Caco-2 (cell line): ENCODE results near the gene CFAP52. TPM values are rescaled to one million over a fixed set of nuclear protein-coding genes. Genes with fewer than 3 reads are reported as not detected.

Experiments used
- BruUV-seq: library from RNA; stranded (reverse); fragments of 400-500 nt; replicated peaks from 2 replicates; lab custom pipeline; 2021; lab: Mats Ljungman, UMichigan
- CTCF ChIA-PET: fragments of 300-600 bp; sonication (Branson Sonifier 250); formaldehyde crosslinking; loops from one replicate; lab custom pipeline; 2022; ENCODE audit warnings: antibody characterized with exemption; lab: Charles Lee
- POLR2A ChIA-PET: fragments of 300-600 bp; sonication (Branson Sonifier 250); formaldehyde crosslinking; loops from one replicate; lab custom pipeline; 2022; ENCODE audit warnings: antibody characterized with exemption; lab: Charles Lee
- DNase-seq, 2 experiments: peaks; one replicate each; pipeline versions ENCODE4 v3.0.0 to v3.0.0-alpha.2; 2020 to 2022
- H3K27me3 ChIP-seq: replicated peaks from 2 replicates; pipeline ENCODE4 v1.6.0; 2011; ENCODE audit warnings: low read length; ENCODE audit not compliant: control insufficient read depth, insufficient read depth
- H3K36me3 ChIP-seq: 2 replicates; pipeline ENCODE4 v1.5.1; 2011; ENCODE audit warnings: low read length; ENCODE audit not compliant: control insufficient read depth, insufficient read depth
- H3K4me1 ChIP-seq: fragments of 250-450 bp; sonication (Bioruptor Pico); 2 replicates; pipeline ENCODE4 v1.5.1; 2020; ENCODE audit warnings: mild to moderate bottlenecking
- H3K4me3 ChIP-seq: 2 replicates; pipeline ENCODE4 v1.5.1; 2011; ENCODE audit warnings: low read depth, mild to moderate bottlenecking, control low read depth, low read length
- H3K9me3 ChIP-seq: fragments of 250-450 bp; sonication (Bioruptor Pico); 2 replicates; pipeline ENCODE4 v1.5.1; 2020; ENCODE audit warnings: mild to moderate bottlenecking, moderate library complexity
- H3K27ac Mint-ChIP-seq: one replicate; pipeline ENCODE4 v1.8.0; 2022; ENCODE audit warnings: mixed read lengths; ENCODE audit not compliant: unreplicated experiment
- H3K27me3 Mint-ChIP-seq: one replicate; pipeline ENCODE4 v1.8.0; 2022; ENCODE audit warnings: mixed read lengths; ENCODE audit not compliant: insufficient read depth, unreplicated experiment
- H3K36me3 Mint-ChIP-seq: one replicate; pipeline ENCODE4 v1.8.0; 2022; ENCODE audit warnings: mild to moderate bottlenecking, mixed read lengths; ENCODE audit not compliant: insufficient read depth, unreplicated experiment
- H3K4me1 Mint-ChIP-seq: one replicate; pipeline ENCODE4 v1.8.0; 2022; ENCODE audit warnings: low read depth, mixed read lengths; ENCODE audit not compliant: unreplicated experiment
- H3K4me3 Mint-ChIP-seq: one replicate; pipeline ENCODE4 v1.8.0; 2022; ENCODE audit warnings: mild to moderate bottlenecking, moderate library complexity, mixed read lengths; ENCODE audit not compliant: unreplicated experiment
- H3K9me3 Mint-ChIP-seq: one replicate; pipeline ENCODE4 v1.8.0; 2022; ENCODE audit warnings: mixed read lengths; ENCODE audit not compliant: unreplicated experiment
- CTCF ChIP-seq, 2 experiments: fragments of 200-600 bp in 1 of 2; IDR thresholded peaks; 1 replicate in 1 of 2; 2 replicates in 1 of 2; pipeline versions ENCODE4 v1.5.1 to v1.8.0; 2011 to 2022; ENCODE audit warnings: antibody characterized with exemption in 1 of 2, control low read depth in 1 of 2, inconsistent platforms in 1 of 2, low read depth in 1 of 2, low read length in 1 of 2, mild to moderate bottlenecking in 1 of 2, moderate library complexity in 1 of 2; ENCODE audit not compliant: insufficient read depth in 1 of 2, severe bottlenecking in 1 of 2, unreplicated experiment in 1 of 2
- intact Hi-C: fragments of 100-400 bp; cut with micrococcal nuclease; formaldehyde crosslinking; loops from one replicate; pipeline ENCODE4 v1.10.0; 2022; ENCODE audit not compliant: unreplicated experiment
- total RNA-seq: library from RNA; stranded (reverse); gene quantifications from 2 replicates; pipeline ENCODE4 v1.2.3, GENCODE V29; 2022

CFAP52 gene
- total RNA-seq, 1 experiment from 2014 or later, result not detected

GRCh38 chr17:9668517-9668916, 92.1 kb downstream of the CFAP52 start:
- H3K9me3 ChIP-seq, result no peaks in the 10 kb centered on the region
- no peaks in the 10 kb centered on the region for H3K36me3 ChIP-seq
- intact Hi-C loops, result no loop called here
- no peak for DNase-seq
- H3K27ac Mint-ChIP-seq, result no peak overlapping the region
- H3K27me3 Mint-ChIP-seq, result no peaks in the 10 kb centered on the region
- no peaks in the 10 kb centered on the region for H3K27me3 ChIP-seq
- peaks cover 30% of the 10 kb centered on the region for H3K36me3 Mint-ChIP-seq
- H3K4me3 ChIP-seq, result no peak overlapping the region
- H3K4me1 Mint-ChIP-seq, result peaks cover 22% of the 10 kb centered on the region
- H3K9me3 Mint-ChIP-seq, result peaks cover 10% of the 10 kb centered on the region
- ChIA-PET POLR2A (no interaction called here), CTCF (no interaction called here)
- no peak for TF ChIP-seq CTCF (IDR thresholded peaks at IDR 0.05; ENCODE audit: insufficient read depth in 1 of 2, low read depth in 1 of 2, low read length in 1 of 2, severe bottlenecking in 1 of 2, unreplicated experiment in 1 of 2)
- no peak overlapping the region for H3K4me3 Mint-ChIP-seq
- no TSS peak for BruUV-seq
- H3K4me1 ChIP-seq, result peaks cover 5% of the 10 kb centered on the region; the same call in 1 of the 2 replicates

- H3K9me3 ChIP-seq, result no peaks in the 10 kb centered on the region
- Mint-ChIP-seq H3K27me3 (no peaks in the 10 kb centered on the region), H3K4me1 (peaks cover 22% of the 10 kb centered on the region), H3K27ac (peak overlapping the region; percentile 85), H3K36me3 (peaks cover 35% of the 10 kb centered on the region), H3K9me3 (peaks cover 1% of the 10 kb centered on the region), H3K4me3 (peak overlapping the region; percentile 71)
- DNase-seq, result peak; percentile 49 to 70
- CTCF ChIA-PET, result interaction anchor here (0.9 kb wide), 1 partner anchor 24 kb away, joined by 3 read pairs; the partner anchor contains the start of gene USP43
- no peaks in the 10 kb centered on the region for H3K27me3 ChIP-seq
- POLR2A ChIA-PET, result interaction anchor here (0.6 kb wide), 1 partner anchor 21 kb away, joined by 5 read pairs; no protein-coding TSS in a partner anchor
- no peak for TF ChIP-seq CTCF (IDR thresholded peaks at IDR 0.05; ENCODE audit: insufficient read depth in 1 of 2, low read depth in 1 of 2, low read length in 1 of 2, severe bottlenecking in 1 of 2, unreplicated experiment in 1 of 2)
- no peak overlapping the region for H3K4me3 ChIP-seq
- intact Hi-C loops, result no loop called here
- peaks cover 5% of the 10 kb centered on the region; the same call in 1 of the 2 replicates for H3K4me1 ChIP-seq
- no peaks in the 10 kb centered on the region for H3K36me3 ChIP-seq
- no TSS peak for BruUV-seq
Observed at GRCh38 chr17:9669551-9670008, 93.1 kb downstream of the CFAP52 start.

GRCh38 chr17:9670596-9670995, 94.2 kb downstream of the CFAP52 start:
- Histone ChIP-seq H3K4me3 (no peak overlapping the region), H3K36me3 (no peaks in the 10 kb centered on the region), H3K9me3 (no peaks in the 10 kb centered on the region), H3K27me3 (no peaks in the 10 kb centered on the region), H3K4me1 (peaks cover 5% of the 10 kb centered on the region; the same call in 1 of the 2 replicates)
- Mint-ChIP-seq H3K4me1 (peaks cover 22% of the 10 kb centered on the region), H3K27ac (no peak overlapping the region), H3K4me3 (peak overlapping the region; percentile 71), H3K36me3 (peaks cover 36% of the 10 kb centered on the region), H3K9me3 (no peaks in the 10 kb centered on the region), H3K27me3 (no peaks in the 10 kb centered on the region)
- ChIA-PET POLR2A (no interaction called here), CTCF (no interaction called here)
- no TSS peak for BruUV-seq
- TF ChIP-seq CTCF (IDR thresholded peaks at IDR 0.05; ENCODE audit: insufficient read depth in 1 of 2, low read depth in 1 of 2, low read length in 1 of 2, severe bottlenecking in 1 of 2, unreplicated experiment in 1 of 2), result no peak
- DNase-seq, result no peak
- intact Hi-C loops, result no loop called here
